AG09309 (cell line): Measurements from ENCODE around the gene SND1.

Source experiments
- DNase-seq: peaks from one replicate; pipeline ENCODE4 v3.0.0-alpha.2; 2010; ENCODE audit warnings: low read depth
- H3K4me3 ChIP-seq: 2 replicates; pipeline ENCODE4 v1.5.1; 2011; ENCODE audit warnings: mild to moderate bottlenecking, low read depth, low read length, moderate library complexity; ENCODE audit not compliant: control insufficient read depth
- CTCF ChIP-seq: IDR thresholded peaks from 2 replicates; pipeline ENCODE4 v1.5.1; 2011; ENCODE audit warnings: mild to moderate bottlenecking, low read depth, low read length, inconsistent platforms; ENCODE audit not compliant: insufficient read depth, control insufficient read depth; ENCODE audit errors: missing control alignments

Gene SND1

GRCh38 chr7:127755965-127756364 lies 104.0 kb downstream of the SND1 start:
- TF ChIP-seq CTCF, result no peak
- H3K4me3 ChIP-seq, result no peak overlapping the region
- no peak for DNase-seq

DNA sequence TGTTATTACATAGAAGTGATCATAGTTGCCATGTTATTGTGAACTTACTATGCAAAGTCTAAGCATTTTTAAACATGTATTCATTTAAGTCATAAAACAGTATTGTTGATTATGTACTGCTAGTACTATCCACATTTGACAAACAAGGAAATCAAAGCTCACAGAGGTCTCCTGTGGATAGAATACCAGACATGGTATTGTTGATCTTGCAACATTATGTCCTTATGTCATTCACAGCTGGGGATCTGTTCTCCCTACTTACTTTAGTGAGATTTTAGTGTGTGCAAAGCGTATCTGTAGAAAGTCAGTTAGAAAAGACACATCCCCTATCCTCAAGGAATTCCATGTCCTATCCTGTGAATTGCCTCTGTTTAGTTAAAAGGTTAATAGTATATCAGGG lies 106.1 kb downstream of the SND1 start:
- DNase-seq, result no peak
- no peak for TF ChIP-seq CTCF
- H3K4me3 ChIP-seq, result no peak overlapping the region

- DNase-seq, result no peak
- no peak overlapping the region for H3K4me3 ChIP-seq
- TF ChIP-seq CTCF, result no peak
Observed at GRCh38 chr7:127758845-127759244, 106.9 kb downstream of the SND1 start.

DNA sequence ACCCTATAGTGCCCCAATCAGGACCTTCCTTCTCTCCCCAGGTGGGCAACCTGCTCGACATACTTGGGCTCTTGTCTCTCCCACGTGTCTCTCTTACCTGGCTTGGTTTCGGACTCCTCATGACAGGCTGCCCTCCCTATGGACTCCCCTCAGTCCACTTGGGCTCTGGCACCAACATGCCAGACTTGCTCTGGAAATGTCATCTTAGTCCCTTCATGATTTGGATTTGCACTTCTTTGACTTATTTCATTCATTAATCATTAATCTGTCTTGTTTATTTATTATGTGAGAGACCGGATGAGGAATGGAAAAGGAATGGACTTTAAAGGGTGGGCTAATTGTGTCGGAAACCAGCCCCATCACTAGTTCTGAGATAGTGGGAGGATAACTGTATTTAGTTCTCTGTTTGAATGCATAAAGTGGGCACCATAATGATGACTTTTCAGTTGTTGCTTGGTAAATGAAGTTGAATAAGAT lies 108.0 kb downstream of the SND1 start:
- DNase-seq, result no peak
- no peak for TF ChIP-seq CTCF
- H3K4me3 ChIP-seq, result no peak overlapping the region

GRCh38 chr7:127760436-127761031 lies 108.5 kb downstream of the SND1 start:
- TF ChIP-seq CTCF, result no peak
- DNase-seq, result no peak

DNA sequence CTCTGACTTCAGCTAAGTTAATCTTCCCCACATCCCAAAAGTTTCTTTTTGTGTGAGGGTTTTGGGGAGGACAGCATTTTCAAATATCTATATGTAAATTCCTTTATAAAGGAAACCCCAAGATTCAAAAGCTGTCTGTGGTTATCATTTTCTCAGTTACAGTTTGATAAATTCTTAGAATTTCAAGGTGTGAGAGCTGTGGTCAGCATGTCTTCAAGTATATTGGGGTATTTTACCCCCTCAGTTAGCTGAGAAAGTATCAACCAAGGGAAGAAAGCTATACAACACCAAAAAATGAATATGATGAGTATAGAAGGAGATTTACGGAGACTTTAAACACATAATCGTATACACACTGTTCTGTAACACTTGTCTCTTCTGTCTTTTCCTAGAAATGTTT lies 109.2 kb downstream of the SND1 start:
- no peak for DNase-seq
- TF ChIP-seq CTCF, result no peak
- no peak overlapping the region for H3K4me3 ChIP-seq

More at GRCh38 chr7:127760436-127761031, 108.5 kb downstream of the SND1 start:
- no peak overlapping the region for H3K4me3 ChIP-seq
